ENCODE results near the gene GPR75.

DNA sequence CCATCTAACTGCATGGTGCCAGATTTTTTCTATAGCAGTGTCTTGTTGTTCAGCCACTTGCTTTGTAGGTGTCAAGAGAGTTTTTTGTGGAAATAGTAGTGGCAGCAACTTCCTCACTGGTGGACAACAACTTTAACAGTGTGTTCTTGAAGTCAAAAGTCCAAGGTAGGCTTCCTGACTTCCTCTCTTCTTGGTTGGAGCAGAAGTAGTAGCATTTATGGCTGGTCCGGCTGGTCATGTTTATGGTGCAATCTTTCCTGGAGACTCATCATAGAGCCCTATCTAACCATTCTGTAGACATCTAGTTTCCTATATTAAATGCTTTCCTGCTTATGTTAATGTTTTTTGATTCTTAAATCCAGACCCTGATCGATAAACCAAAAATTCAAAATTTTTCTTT is 11.7 kb downstream of the GPR75 start:
- no peak for TF ChIP-seq SIN3A (IDR thresholded peaks at IDR 0.05; ENCODE audit: borderline replicate concordance, low read depth, low read length)
- TF ChIP-seq CCAR2 (optimal IDR thresholded peaks at IDR 0.05; ENCODE audit: low read depth, low read length), result no peak
- no peak for TF ChIP-seq MAX (IDR thresholded peaks at IDR 0.05)
- TF ChIP-seq WIZ (CRISPR knock-in tag; IDR thresholded peaks at IDR 0.05), result no peak
- TF ChIP-seq JUN (CRISPR knock-in tag; IDR thresholded peaks at IDR 0.05), result no peak
- no peak for TF ChIP-seq POLR2AphosphoS5 (IDR thresholded peaks at IDR 0.05; ENCODE audit: low read depth, low read length)
- no peak for TF ChIP-seq EZH2 (conservative IDR thresholded peaks at IDR 0.05; ENCODE audit: low read depth, low read length)
- TF ChIP-seq, protein P1, sequence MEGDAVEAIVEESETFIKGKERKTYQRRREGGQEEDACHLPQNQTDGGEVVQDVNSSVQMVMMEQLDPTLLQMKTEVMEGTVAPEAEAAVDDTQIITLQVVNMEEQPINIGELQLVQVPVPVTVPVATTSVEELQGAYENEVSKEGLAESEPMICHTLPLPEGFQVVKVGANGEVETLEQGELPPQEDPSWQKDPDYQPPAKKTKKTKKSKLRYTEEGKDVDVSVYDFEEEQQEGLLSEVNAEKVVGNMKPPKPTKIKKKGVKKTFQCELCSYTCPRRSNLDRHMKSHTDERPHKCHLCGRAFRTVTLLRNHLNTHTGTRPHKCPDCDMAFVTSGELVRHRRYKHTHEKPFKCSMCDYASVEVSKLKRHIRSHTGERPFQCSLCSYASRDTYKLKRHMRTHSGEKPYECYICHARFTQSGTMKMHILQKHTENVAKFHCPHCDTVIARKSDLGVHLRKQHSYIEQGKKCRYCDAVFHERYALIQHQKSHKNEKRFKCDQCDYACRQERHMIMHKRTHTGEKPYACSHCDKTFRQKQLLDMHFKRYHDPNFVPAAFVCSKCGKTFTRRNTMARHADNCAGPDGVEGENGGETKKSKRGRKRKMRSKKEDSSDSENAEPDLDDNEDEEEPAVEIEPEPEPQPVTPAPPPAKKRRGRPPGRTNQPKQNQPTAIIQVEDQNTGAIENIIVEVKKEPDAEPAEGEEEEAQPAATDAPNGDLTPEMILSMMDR (CRISPR knock-in tag; IDR thresholded peaks at IDR 0.05), result no peak
- no peak for TF ChIP-seq ZNF766 (CRISPR knock-in tag; IDR thresholded peaks at IDR 0.05; ENCODE audit: borderline replicate concordance)
